ENCODE measurements around the gene ALDH1A2.

DNA sequence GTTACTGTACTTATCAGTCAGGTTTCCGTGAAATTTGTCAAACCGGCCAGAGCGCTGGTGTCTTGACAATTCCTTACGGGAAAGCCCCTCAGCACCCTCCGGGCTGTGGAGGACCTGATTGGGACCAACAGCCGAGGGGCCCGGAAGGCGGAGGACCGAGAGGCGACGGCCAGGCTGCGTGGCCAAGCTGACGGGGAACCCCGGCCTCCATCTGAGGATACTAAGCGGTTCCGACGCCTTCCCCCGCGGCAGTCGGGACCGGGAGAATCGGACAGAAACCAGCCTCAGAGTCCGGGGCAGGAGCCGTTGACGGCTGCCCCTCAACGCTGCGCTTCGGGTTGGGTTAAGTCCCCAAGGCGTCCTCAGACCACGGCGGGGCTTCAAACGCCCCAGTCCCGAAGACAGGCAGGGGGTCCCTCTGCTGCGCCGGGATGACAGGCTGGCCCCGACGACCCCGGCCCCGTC, 499 bp downstream of the ALDH1A2 start:
- TF ChIP-seq POLR2AphosphoS5 (IDR thresholded peaks at IDR 0.05; ENCODE audit: low read depth, low read length) (no peak), TAF1 (IDR thresholded peaks at IDR 0.05; ENCODE audit: borderline replicate concordance, insufficient read depth, low read length) (no peak), SIN3A (IDR thresholded peaks at IDR 0.05; ENCODE audit: borderline replicate concordance, insufficient read depth, low read length) (no peak), FOXP2 (optimal IDR thresholded peaks at IDR 0.05; ENCODE audit: borderline replicate concordance, extremely low read depth, extremely low read length, insufficient read depth) (no peak)
- TF ChIP-seq, protein P1, sequence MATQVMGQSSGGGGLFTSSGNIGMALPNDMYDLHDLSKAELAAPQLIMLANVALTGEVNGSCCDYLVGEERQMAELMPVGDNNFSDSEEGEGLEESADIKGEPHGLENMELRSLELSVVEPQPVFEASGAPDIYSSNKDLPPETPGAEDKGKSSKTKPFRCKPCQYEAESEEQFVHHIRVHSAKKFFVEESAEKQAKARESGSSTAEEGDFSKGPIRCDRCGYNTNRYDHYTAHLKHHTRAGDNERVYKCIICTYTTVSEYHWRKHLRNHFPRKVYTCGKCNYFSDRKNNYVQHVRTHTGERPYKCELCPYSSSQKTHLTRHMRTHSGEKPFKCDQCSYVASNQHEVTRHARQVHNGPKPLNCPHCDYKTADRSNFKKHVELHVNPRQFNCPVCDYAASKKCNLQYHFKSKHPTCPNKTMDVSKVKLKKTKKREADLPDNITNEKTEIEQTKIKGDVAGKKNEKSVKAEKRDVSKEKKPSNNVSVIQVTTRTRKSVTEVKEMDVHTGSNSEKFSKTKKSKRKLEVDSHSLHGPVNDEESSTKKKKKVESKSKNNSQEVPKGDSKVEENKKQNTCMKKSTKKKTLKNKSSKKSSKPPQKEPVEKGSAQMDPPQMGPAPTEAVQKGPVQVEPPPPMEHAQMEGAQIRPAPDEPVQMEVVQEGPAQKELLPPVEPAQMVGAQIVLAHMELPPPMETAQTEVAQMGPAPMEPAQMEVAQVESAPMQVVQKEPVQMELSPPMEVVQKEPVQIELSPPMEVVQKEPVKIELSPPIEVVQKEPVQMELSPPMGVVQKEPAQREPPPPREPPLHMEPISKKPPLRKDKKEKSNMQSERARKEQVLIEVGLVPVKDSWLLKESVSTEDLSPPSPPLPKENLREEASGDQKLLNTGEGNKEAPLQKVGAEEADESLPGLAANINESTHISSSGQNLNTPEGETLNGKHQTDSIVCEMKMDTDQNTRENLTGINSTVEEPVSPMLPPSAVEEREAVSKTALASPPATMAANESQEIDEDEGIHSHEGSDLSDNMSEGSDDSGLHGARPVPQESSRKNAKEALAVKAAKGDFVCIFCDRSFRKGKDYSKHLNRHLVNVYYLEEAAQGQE (IDR thresholded peaks at IDR 0.05; ENCODE audit: insufficient read depth in 1 of 2, low read depth in 2 of 2, low read length in 2 of 2), result no peak

Data from PFSK-1 (cell line).